OCI-LY3 (cell line): ENCODE data around the gene LSM3.

ENCODE experiments used
- CTCF ChIP-seq: fragments of 200-600, 300-600 bp; sonication (generic); IDR thresholded peaks from 2 replicates; pipeline ENCODE4 v1.5.1; 2014; ENCODE audit warnings: antibody characterized with exemption, low read length, low read depth
- EZH2phosphoT487 ChIP-seq: fragments of 200-600 bp; shearing (Covaris generic); IDR thresholded peaks from 2 replicates; pipeline ENCODE4 v1.6.1; 2018; ENCODE audit warnings: antibody characterized with exemption, mixed run types, low read depth

- no peak for TF ChIP-seq EZH2phosphoT487
- TF ChIP-seq CTCF: no peak
Observed at GRCh38 chr3:14146381-14147065, 32.1 kb upstream of the LSM3 start.
